NCI-H226 (cell line): ENCODE measurements around the gene CREB3L2.
"Not testable (repeated sequence)": the region's sequence is repeated elsewhere in the genome, so short reads cannot be mapped to it uniquely, and the experiment has no call there.

Source experiments
- DNase-seq: peaks from one replicate; pipeline ENCODE4 v3.0.0-alpha.2; 2015

Gene CREB3L2

GRCh38 chr7:137832382-137832781, 169.5 kb downstream of the CREB3L2 start:
- DNase-seq: no peak

GRCh38 chr7:137831555-137831954, 170.3 kb downstream of the CREB3L2 start:
- DNase-seq: not testable (repeated sequence)

- DNase-seq: no peak
Observed at GRCh38 chr7:137829337-137829992, 172.4 kb downstream of the CREB3L2 start.

GRCh38 chr7:137828456-137828855, 173.4 kb downstream of the CREB3L2 start:
- no peak for DNase-seq

DNA sequence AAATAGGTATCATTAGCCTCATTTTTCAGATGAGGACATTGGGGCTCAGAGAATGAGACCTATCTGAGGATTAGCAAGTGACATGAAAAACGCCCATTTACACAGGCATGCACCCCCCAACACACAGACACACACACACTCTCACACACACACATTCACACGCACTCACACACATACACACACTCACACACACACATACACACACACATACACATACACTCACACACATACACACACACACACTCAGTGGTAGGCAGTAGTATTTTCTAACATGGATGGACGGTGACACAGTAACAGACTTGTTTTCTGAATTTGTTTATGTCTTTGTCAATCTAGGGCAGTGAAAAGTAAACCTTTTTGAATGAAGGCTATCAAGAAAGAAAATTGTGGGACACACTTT, 176.4 kb downstream of the CREB3L2 start:
- DNase-seq: no peak
